Central memory CD4-positive, alpha-beta T cell (primary cell): ENCODE measurements around the gene PPP2R5C.
"Not testable (repeated sequence)": the region's sequence is repeated elsewhere in the genome, so short reads cannot be mapped to it uniquely, and the experiment has no call there.

Experiments
- DNase-seq: peaks from one replicate; pipeline ENCODE4 v3.0.0; 2022

PPP2R5C gene

DNA sequence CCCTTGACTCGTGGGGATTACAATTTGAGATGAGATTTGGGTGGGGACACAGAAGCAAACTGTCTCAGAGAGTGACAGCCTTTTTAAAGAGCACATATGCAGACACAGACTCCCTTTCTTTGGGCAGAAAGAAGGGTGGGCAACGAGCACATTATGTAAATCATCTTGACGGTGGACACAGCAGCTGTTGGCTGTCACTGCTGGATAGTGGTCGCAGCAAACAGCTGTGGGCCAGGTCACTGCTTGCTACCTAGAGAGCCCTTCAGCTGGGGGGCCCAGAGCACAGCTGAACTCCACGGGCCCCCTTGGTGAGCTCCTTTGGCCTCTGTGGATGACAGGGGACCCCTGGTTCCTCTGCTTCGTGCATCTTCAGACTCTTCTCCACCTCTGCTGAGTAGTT is 23.1 kb downstream of the PPP2R5C start:
- DNase-seq = no peak

DNA sequence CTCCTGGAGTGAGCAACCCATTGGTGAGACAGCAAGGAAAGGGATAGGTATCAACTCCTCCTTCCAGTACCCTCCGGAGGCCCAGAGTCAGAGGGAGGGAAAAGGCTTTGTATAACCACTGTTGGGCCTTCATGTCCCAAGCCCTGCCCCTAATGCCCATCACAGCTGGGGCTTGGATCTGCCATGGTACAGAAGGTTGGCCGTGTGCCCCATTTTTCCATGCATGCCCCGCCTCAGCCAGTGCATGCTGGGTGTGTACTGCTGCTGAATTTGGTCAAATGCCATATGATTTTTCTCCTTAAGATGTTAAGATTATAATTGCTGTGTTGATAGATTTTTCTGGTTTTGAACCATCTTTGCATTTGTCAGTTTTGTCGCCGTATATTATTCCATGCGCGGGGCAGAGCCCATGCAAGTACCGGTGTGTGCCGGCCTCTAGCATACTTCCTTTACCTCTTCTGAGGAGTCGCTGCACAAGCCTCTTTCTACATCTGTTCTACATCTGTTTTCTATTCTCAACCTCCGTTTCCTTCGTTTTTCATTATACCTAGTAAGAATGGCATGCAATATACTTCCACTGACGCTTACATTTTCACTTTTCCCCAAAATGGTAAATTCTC is 26.6 kb downstream of the PPP2R5C start:
- no peak for DNase-seq

DNA sequence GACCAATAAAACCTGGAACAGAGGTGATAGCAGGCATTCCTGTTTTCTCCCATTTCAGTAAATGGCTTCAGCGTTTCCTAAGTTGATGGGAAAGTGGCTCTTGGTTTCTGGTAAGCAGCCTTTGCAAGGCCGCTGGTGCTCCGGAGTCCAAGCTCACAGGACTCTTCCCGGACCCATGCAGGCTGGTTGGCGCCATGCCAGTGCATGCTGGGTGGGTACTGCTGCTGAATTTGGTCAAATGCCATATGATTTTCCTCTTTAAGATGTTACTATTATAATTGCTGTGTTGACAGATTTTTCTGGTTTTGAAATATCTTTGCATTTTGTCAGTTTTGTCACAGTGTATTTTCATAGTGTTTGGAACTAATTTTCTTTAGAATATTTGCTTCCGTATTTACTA is 27.7 kb downstream of the PPP2R5C start:
- no peak for DNase-seq

DNA sequence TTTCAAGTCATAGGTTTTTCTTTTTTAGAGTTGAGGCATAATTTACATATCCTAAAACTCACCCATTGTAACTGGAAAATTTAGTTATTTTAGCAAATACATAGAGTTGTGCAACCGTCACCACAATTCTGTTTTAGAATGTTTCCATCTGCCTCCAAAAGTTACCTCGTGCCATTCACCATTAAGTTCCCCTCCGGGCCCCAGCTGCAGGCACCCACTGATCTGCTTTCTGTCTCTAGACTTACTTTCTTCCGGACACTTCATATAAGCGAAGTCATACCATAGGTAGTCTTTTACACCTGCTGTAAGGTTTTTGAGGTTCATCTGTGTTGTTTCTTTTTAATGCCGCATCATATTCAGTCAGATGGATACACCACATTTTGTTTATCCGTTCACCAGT is 28.7 kb downstream of the PPP2R5C start:
- no peak for DNase-seq

DNA sequence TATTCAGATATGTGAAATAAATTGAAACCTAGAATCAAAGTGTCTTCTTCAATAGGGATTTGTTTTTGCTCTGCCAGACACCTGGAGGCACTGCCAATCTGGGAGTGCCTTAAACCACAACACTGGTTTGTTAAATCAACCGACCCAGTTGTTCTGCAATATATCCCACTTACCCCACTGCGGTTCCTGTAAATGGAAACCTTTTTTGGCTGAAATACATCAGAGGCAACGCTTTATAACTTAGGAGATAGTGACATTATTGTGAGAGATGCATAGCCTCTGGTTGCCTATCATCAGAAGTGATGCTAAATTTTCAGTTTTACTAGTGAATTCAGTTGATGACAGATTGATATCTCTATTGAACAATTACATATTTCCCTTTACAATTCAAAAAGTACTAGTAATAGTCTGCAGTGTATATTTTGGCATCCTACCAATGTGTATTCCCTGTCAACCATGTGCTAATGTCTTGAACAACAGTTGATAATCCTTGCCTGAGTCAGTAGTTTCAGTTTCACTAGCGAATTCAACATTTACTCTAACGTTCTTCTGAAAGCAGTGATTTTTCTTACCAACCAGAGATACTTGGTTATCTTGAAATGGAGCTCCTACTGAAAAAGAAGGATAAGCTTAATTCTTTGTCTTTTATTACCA is 30.5 kb downstream of the PPP2R5C start:
- DNase-seq = peak; percentile 38

DNA sequence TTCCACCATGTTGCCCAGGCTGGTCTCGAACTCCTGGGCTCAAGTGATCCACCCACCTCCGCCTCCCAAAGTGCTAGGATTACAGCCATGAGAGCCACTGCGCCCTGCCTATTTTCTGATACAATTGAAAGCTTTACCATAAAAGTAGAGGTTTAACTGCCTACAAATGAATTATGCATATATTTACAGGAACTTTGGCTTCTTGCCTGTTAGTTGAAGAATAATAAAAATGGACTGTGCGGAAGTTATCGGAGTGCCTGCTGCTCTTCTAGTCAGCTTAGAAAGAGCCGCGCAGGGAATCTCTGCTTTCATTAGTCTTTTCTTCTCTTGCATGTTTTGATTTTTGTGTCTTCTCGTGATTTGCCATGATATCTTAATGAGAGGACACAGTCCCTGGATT is 34.5 kb downstream of the PPP2R5C start:
- DNase-seq = no peak

DNA sequence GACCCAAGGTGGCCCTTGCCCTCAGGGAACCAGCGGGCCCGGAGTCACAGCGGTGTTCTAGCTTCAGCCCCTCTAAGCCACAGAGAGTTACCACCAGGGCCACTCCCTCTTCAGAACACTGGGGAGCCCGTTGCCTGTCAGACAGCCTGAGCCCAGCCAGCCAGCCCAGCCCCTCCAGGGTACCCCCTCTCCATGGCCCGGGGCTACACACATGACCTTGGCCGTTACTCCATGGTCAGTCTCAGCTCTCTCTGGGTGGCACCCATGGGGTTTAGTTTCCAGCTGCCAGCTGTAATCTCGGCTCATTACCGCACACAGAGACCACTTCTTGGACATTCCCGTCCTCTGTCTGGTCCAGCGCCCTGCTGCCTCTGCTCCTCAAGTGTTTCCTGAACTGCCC is 35.0 kb downstream of the PPP2R5C start:
- no peak for DNase-seq

DNA sequence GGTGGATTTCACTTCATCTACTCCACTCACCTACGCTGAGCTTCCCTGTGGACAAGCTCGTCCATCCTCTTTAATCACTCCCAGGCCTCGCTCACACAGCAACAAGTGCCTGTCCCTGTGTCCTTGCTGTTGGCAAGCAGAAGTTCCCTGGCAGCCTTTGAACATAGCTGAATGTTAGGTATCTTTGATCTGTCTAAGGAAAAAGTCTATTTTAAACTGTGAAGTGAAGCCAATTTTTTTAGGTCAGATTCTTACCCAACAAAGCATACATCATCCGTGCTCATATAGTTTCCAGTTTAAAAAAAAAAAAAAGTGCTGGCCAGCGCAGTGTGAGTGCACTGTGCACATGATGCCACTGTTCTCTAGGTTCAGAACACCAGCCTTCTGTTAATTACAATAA is 36.3 kb downstream of the PPP2R5C start:
- DNase-seq = no peak

DNA sequence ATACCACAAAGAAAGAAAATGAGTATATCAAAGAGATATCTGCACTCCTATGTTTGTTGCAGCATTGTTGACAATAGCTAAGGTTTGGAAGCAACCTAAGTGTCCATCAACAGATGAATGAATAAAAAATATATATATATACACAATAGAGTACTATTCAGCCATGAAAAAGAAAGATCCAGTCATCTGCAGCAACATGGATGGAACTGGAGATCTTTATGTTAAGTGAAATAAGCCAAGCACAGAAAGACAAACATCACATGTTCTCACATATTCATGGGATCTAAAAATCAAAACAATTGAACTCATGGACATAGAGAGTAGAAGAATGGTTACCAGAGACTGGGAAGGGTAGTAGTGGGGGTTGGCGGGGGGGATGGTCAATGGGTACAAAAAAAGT is 42.9 kb downstream of the PPP2R5C start:
- not testable (repeated sequence) for DNase-seq

DNA sequence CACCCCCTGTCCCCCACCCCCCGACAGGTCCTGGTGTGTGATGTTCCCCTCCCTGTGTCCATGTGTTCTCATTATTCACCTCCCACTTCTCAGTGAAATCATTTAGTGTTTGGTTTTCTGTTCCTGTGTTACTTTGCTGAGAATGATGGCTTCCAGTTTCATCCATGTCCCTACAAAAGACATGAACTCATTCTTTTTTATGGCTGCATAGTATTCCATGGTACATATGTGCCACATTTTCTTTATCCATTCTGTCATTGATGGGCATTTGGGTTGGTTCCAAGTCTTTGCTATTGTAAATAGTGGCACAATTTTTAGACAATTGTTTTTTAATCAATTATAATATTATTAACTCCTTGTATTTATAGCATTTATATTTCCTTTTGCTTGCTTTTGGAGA is 44.7 kb downstream of the PPP2R5C start:
- not testable (repeated sequence) for DNase-seq

DNA sequence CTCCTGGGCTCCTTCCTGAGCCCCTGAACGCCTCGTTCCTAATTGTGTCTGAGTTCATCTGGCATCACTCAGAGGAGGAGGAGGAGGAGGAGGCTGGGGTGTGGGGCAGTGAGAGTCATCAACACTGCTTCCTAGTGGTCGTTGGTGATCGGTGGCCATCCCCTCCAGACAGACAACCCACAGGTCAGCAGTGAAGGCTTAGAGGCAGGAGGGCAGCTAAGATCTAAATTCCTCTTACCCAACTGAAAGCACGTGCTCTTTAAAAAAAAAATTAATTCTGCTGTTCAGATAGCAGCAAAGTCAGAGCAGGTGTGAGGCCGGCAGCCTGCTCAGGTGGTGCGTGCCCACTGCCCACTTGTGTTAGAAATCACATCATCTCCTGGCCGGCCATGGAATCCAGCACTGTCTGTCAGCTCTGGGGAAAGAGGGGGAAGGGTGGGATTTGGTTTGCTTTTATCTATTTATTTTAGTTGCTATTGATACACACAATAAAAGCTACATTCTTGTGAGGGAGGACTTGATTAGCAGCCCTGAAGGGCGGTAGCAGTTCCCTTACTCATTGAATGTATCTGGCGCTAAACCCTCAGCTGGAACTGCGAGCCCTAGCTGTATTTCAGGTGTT is 46.6 kb downstream of the PPP2R5C start:
- DNase-seq = no peak

DNA sequence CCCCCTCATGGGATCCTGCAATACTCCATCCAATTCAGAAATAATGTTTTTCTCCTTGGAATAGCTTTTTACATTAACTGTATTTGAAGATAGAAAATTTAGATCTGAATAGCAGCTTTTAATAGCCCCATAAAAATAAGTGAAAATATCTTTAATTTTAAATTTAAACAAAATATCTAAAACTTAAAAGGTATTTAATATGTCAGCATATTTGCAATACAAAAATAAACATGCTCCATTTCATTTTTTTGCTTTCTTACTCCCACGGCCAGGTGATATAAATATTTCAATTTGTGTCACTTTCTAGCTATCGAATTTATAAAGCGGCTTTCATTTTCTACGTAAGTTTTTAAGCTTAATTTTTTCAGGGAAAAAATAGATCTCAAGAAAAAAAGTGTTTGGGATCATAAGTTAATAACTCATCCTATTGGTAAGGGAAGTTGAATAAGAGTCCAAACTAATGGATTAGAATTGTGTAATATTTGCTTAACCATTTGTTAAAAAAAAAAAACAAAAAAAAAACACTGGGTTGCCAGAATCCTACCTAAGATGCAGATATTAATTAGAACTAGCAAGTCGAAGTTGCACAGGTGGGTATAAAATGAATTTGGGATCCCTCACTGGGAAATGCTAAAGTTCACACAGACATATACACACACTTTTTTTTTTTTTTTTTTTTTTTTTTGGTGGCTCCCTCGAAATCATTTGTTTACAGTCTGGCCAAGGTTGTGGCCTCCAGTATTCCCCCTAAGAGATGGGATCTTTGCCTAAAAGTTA is 47.6 kb downstream of the PPP2R5C start:
- no peak for DNase-seq

DNA sequence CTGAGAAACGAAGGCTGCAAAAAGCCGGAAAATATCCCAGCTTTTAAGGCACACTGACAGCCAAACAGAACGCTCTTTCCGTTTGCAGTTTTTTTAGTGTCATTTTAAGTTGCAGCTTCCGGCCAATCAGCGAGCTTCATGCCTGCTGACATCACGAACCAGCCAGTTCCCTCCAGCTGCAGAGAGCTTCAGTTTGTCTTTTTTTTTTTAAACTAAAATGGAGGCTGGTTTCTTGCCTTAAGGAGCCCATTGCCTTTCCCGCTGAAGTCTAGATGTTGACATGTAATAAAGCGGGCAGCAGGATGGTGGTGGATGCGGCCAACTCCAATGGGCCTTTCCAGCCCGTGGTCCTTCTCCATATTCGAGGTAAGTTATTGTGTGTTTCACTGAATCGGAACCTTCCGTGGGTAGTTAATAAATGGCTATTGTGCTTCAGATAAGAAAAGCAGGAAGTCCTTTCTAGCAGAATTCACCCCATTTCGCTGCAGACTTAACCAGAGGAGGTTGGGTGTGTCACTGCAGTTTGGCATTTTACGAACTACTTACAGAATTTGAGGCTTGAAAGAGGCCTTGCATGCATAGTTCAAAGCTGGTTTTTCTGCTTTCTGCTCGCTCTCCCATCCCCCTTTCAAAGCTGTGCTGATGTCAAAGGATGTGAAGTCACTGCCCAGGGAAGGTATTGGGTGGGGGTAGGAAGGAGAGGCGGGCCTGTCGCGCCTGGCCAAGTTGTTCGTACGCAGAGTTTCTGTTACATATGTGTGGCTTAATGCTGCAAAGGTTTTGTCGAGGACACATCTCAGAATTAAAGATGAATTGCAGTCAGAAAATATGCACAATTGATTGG is 48.4 kb downstream of the PPP2R5C start:
- DNase-seq = peak; percentile 95

DNA sequence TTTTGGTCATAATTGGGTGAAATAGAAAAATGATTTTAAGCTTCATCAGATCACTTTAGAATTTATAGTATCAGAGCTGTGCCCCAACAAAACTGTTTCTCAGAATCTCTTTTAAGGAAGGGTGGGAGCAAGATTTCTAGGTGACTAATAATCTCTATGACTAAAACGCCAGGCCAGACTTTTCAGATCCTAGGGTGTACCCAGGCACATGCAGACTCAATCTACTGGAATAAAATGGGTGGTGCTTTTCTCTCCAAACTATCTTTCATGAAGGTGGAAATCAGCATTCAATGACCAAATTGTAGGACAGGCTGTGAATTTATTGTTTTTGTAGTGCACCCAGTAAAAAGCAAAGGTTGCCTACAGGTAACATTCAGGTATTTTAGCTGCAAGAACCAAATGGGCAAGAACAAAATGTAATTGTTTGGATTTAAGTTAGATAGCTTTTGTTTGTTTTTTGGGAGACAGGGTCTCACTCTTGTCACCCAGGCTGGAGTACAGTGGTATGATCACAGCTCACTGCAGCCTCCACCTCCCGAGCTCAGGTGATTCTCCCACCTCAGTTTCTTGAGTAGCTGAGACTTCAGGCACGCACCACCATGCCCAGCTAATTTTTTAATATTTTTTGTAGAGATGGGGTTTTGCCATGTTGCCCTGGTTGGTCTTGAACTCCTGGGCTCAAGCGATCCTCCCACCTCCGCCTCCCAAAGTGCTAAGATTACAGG is 49.5 kb downstream of the PPP2R5C start:
- no peak for DNase-seq

DNA sequence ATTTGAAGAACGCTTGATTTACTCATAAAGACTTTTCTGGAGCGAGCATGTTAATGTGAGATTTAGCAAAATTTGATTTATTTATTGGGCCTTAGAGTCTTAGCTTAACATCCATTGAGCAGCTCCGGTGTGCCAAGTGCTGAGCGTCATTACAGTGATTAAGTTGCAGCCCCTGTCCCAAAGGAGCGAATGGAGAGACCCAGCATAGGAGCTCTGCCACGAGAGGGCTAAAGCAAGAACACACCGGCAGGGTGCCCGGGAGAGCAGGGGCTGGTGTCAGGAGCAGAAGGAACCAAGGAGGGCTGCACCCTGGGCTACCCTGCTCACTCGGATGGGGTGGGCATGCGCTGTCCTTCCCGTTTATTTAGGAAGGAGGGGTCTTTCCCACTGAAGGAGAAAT is 50.6 kb downstream of the PPP2R5C start:
- no peak for DNase-seq

DNA sequence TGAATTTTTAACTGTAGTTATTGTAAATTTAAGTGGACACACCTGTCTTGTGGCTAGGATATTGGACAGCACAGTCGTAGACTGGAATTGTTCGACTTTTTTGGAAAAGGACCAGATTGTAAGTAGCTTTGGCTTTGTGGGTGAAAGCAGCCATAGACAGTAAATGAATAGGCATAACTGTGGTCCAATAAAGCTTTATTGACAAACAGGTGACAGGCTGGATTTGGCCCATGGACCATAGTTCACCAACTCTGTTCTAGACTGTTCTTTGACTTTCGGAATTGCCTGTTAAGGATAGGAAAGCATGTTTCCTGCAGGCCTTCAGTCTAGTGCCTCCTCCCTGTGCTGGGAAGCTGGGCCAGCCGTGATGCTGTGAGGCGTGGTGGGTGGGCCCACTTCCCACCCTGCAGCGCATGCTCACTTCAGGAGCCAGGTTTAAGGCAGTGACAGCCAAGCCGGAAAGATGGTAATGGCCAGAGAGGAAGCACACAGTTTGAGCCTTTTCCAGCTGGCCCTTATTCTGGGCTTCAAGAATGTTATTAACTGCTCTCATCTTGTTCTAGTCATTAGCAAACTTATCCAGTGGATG is 51.8 kb downstream of the PPP2R5C start:
- no peak for DNase-seq

DNA sequence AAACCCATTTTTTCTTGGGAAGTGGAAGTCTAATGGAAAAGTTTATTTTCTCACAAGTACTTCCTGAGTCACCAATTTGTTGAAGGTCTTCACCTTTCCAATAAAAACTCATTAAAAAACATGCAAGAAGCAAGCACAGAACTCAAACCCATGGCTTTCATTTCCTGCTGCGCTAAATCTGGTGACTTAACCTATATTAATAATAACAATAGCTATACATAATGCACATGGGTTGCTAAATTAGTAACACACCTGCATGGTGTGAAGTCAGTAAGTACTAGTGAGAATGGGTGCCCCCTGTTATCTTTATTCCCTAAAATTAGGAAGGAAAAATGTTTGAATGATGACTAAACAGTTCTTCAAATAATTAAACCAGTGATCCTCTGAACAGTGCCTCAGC is 52.3 kb downstream of the PPP2R5C start:
- DNase-seq = no peak

DNA sequence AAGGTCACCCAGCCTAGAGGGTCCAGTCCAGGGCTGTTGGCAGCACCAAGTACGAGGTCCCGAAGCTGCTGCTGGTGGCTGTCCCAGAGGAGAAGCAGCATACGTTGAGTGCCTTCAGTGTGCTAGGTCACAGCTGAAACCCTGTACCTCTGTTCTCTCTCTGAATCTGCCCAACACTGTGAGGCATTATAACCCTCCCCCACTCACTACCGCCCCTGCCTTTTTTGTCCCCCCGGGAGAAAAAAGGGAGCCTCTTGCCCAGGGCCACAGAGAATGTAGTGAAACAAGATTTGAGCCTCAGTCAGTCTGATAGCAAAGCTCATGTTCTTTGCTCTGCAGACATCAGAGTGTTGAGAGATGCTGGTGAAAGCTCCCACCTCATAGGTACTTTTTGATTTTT is 53.4 kb downstream of the PPP2R5C start:
- DNase-seq = no peak

DNA sequence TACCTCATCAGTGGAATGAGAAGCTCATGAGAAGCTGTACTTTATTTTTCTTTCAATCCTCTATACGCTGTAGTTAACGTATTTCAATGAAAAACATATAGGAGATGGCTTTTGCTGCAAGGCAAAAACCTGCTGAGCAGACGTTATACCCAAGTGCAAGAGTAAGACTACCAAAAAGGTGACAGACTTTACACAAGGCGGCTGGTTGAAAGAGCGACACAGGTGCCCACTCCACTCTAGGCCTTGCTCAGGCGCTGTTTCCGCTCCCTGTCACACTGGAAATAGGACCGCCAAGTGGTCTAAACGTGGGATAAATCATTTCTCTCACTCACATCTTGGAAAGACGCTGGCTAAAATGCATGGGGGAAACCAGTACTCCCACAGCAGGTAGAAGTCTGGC is 54.5 kb downstream of the PPP2R5C start:
- DNase-seq = no peak

DNA sequence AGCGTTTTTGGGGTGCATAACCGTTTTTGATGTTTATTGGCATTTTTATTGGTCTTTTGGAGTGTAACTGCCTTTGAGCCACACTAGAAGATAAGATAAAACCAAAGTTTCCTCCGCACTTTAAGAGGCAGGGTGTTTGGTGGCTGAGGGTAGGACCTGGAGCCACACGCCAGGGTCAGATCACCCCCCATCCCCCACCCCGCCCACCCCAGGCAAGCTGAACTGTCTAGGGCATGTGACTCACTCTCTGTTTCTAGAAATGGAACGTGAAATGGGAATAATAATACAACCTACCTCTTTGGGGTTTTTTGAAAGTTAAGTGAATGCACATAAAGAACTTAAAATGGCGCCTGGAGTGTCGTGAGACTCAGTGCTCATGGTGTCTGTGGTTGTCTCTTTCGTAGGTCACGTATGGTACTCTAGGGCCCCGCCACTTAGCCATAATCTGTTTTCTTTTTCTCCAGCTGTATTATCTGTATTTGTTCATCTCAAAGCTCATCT is 56.0 kb downstream of the PPP2R5C start:
- DNase-seq = peak; percentile 73

DNA sequence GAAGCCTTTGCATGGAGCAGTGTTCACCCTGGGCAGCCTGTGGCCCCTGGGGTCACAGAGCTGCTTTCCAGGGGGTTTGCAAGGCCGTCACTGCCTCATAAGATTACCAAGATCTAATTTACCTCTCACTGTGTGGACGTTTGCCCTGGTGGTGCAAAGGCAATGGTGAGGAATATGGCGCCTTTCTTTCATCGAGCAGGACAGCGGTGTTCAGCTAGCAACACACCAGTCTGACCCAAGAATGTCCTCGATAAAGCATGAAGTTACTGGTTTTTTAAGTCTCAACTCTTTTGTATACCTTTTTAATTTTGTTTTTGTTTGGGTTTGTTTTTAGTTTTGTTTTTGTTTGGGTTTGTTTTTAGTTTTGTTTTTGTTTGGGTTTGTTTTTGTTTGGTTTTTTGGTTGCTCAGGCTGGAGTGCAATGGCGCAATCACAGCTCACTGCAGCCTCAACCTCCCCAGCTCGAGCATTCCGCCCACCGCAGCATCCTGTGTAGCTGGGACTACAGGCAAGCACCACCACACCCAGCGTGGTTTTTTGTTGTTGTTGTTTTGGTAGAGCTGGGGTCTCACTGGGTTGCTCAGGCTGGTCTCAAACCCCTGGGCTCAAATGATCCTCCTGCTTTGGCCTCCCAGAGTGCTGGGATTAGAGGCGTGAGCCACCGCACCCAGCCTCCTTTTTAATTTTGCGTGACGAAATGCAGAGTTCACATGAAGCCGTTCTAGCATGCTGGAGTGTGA is 57.9 kb downstream of the PPP2R5C start:
- DNase-seq = peak; percentile 91
